HG03045 (cell line): Measurements from ENCODE around the gene UGGT2.
"Not testable (repeated sequence)": the region's sequence is repeated elsewhere in the genome, so short reads cannot be mapped to it uniquely, and the experiment has no call there.

Experiments
- ATAC-seq: cut with Tn5 transposase; IDR thresholded peaks from one replicate; pipeline ENCODE4 v1.9.1; 2021; ENCODE audit warnings: mild to moderate bottlenecking, moderate library complexity; ENCODE audit not compliant: unreplicated experiment

Gene UGGT2

DNA sequence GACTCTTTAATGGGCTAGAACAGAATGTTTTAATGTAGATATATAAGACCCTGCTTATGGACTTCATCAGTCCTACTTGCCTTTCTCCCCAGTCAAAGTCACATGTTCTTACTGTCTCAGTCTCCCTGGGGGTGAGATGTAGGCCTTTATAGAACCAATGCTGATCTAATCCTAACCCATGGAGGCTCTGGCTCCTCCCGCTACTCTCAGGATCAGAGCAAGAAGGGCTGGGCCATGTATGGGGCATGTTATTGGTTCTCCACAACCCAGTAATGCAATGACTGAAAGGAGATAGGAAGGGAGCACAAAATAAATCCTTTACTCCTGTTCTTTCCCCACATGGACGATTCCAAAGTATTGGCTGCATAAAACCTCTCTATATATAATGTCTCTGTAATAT lies 82.3 kb downstream of the UGGT2 start:
- ATAC-seq: no peak

GRCh38 chr13:95968906-95969305 lies 84.3 kb downstream of the UGGT2 start:
- no peak for ATAC-seq

- ATAC-seq: no peak
These were observed 95.9 kb downstream of the UGGT2 start for GRCh38 chr13:95957331-95957730.

DNA sequence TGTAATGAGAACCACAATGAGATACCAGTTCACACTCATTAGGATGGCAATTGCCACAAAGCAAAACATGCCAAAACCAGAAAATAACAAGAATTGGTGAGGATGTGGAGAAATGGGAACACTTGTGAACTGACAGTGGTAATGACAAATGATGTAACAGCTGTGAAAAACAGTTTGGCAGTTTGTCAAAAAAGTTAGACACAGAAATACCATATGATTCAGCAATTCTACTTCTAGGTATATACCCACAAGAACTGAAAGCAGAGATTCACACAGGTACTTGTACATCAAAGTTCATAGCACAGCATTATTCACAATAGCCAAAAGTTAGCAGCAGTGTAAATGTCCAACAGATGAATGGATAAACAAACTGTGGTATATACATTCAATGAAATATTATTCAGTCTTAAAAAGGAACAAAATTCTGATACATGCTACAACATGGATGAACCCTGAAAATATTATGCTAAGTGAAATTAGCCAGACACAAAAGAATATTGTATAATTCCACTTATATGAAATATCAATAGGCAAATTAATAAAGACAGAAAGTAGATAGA lies 96.5 kb downstream of the UGGT2 start:
- ATAC-seq: no peak

GRCh38 chr13:95955719-95956118 lies 97.5 kb downstream of the UGGT2 start:
- ATAC-seq: no peak

GRCh38 chr13:95955255-95955654 lies 97.9 kb downstream of the UGGT2 start:
- peak; percentile 82 for ATAC-seq

DNA sequence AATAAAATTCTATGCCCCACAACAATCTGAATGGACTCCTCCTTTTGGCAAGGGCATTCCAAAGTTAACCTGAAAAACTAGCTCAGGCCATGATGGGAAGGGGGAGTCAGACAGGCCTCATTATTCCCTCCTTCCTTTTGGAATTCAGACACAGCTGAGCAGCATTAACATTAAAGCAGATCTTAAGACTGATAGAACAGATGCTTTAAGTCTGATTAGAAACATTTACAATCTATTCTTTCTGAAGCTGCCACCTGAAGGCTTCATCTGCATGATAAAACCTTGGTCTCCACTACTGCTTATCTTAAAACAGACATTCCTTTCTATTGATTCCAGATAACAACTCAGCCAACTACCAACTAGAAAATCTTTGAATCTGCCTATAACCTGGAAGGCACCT lies 98.9 kb downstream of the UGGT2 start:
- ATAC-seq: no peak

- no peak for ATAC-seq
These were observed 103.1 kb downstream of the UGGT2 start for GRCh38 chr13:95950103-95950502.

DNA sequence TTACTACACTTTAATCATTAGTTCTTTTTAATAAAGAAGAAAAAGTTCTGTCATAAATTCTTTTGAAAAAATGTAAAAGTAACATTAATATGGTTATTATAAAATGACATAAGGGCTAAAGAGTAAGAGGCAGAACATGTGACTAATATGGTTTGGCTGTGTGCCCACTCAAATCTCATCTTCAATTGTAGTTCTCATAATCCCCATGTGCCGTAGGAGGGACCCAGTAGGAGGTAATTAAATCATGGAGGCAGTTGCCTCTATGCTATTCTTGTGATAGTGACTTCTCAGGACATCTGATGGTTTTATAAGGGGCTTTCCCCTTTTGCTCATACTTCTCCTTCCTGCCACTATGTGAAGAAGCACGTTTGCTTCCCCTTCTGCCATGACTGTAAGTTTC lies 104.5 kb downstream of the UGGT2 start:
- no peak for ATAC-seq

GRCh38 chr13:95937714-95938320 lies 115.4 kb downstream of the UGGT2 start:
- ATAC-seq: no peak

- no peak for ATAC-seq
These were observed 121.7 kb downstream of the UGGT2 start for GRCh38 chr13:95931300-95932025.

DNA sequence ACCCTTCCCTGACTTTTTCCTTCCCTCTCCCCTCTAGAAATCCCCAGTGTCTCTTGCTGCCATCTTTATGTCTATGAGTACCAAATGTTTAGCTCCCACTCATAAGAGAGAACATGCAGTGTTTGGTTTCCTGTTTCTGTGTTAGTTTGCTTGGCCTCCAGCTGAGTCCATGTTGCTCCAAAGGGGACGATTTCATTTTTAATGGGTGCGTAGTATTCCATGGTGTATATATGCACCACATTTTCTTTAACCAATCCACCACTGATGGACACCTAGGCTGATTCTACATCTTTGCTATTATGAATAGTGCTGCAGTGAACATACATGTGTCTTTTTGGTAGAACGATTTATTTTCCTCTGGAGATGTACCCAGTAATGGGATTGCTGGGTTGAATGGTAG lies 123.8 kb downstream of the UGGT2 start:
- ATAC-seq: no peak

- ATAC-seq: not testable (repeated sequence)
These were observed 124.8 kb downstream of the UGGT2 start for GRCh38 chr13:95928367-95928906.

- no peak for ATAC-seq
These were observed 127.0 kb downstream of the UGGT2 start for GRCh38 chr13:95926231-95926630.

DNA sequence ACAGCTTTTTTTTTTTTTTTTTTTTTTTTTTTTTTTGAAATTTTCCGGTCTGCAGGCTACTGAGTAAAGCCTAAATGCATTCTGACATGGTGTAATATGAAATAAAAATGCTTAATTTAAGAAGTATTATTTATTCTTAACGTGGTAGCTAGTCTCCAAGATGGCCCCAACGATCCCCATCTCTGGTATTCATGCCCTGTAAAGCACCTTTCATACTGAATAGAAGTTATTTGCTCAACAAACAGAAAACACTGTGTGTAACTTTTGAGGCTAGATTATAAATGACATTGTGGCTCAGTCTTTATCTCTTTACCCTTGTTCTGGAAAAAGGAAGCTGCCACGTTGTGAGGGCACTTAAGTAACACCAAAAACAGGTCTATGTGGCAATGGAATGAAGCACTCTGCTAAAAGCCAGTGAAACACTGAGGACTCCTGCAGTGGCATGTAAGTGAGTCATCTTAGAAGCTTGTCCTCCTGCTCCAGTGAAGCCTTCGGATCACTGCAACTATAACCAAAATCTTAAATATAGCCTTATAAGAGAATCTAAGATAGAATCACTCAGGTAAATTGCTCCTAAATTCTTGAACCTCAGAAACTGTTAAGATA lies 128.7 kb downstream of the UGGT2 start:
- no peak for ATAC-seq

- ATAC-seq: no peak
These were observed 131.7 kb downstream of the UGGT2 start for GRCh38 chr13:95921485-95921884.

- ATAC-seq: no peak
These were observed 132.7 kb downstream of the UGGT2 start for GRCh38 chr13:95920485-95920884.

GRCh38 chr13:95918860-95919259 lies 134.3 kb downstream of the UGGT2 start:
- ATAC-seq: no peak

GRCh38 chr13:95914991-95915501 lies 138.2 kb downstream of the UGGT2 start:
- no peak for ATAC-seq

- ATAC-seq: no peak
These were observed 146.2 kb downstream of the UGGT2 start for GRCh38 chr13:95906999-95907398.

- ATAC-seq: no peak
These were observed 149.6 kb downstream of the UGGT2 start for GRCh38 chr13:95903569-95903968.

- ATAC-seq: no peak
These were observed 150.5 kb downstream of the UGGT2 start for GRCh38 chr13:95902741-95903140.
